GM18873 (cell line): ENCODE results near the gene SEC23B.
"Not testable (repeated sequence)": the region's sequence is repeated elsewhere in the genome, so short reads cannot be mapped to it uniquely, and the experiment has no call there.

Experiments used
- ATAC-seq: cut with Tn5 transposase; IDR thresholded peaks from one replicate; pipeline ENCODE4 v1.9.1; 2021; ENCODE audit warnings: mild to moderate bottlenecking, moderate library complexity, moderate number of reproducible peaks; ENCODE audit not compliant: unreplicated experiment, low FRiP score

Gene SEC23B

GRCh38 chr20:18523066-18523465 lies 15.3 kb downstream of the SEC23B start:
- ATAC-seq = no peak

- no peak for ATAC-seq
Observed at GRCh38 chr20:18524646-18525045, 16.9 kb downstream of the SEC23B start.

- ATAC-seq = not testable (repeated sequence)
Observed at GRCh38 chr20:18526761-18527160, 19.0 kb downstream of the SEC23B start.

GRCh38 chr20:18527339-18527738 lies 19.6 kb downstream of the SEC23B start:
- no peak for ATAC-seq

- no peak for ATAC-seq
Observed at GRCh38 chr20:18527836-18528235, 20.1 kb downstream of the SEC23B start.

- ATAC-seq = no peak
Observed at GRCh38 chr20:18529041-18529440, 21.3 kb downstream of the SEC23B start.

GRCh38 chr20:18532626-18533025 lies 24.9 kb downstream of the SEC23B start:
- no peak for ATAC-seq

- ATAC-seq = no peak
Observed at GRCh38 chr20:18533491-18533890, 25.8 kb downstream of the SEC23B start.

GRCh38 chr20:18533978-18534644 lies 26.4 kb downstream of the SEC23B start:
- no peak for ATAC-seq

GRCh38 chr20:18537651-18538050 lies 29.9 kb downstream of the SEC23B start:
- no peak for ATAC-seq

- ATAC-seq = no peak
Observed at GRCh38 chr20:18541741-18542140, 34.0 kb downstream of the SEC23B start.

GRCh38 chr20:18543216-18543615 lies 35.5 kb downstream of the SEC23B start:
- no peak for ATAC-seq

- ATAC-seq = no peak
Observed at GRCh38 chr20:18543932-18544331, 36.2 kb downstream of the SEC23B start.

- ATAC-seq = no peak
Observed at GRCh38 chr20:18545566-18545965, 37.8 kb downstream of the SEC23B start.

- no peak for ATAC-seq
Observed at GRCh38 chr20:18548465-18548864, 40.7 kb downstream of the SEC23B start.

- no peak for ATAC-seq
Observed at GRCh38 chr20:18553746-18554145, 46.0 kb downstream of the SEC23B start.

GRCh38 chr20:18566892-18567738 lies 59.4 kb downstream of the SEC23B start, which contains the start of gene SMIM26:
TSS of gene SMIM26 (plus strand) at chr20:18567432. CDS start at chr20:18567479, 47 bp downstream.
- peak; percentile 95 for ATAC-seq

- ATAC-seq = no peak
Observed at GRCh38 chr20:18567739-18568091, 60.0 kb downstream of the SEC23B start.

GRCh38 chr20:18571009-18571408 lies 63.3 kb downstream of the SEC23B start:
- ATAC-seq = no peak

GRCh38 chr20:18571578-18571977 lies 63.8 kb downstream of the SEC23B start:
- ATAC-seq = no peak

GRCh38 chr20:18577942-18578341 lies 70.2 kb downstream of the SEC23B start:
- no peak for ATAC-seq

- no peak for ATAC-seq
Observed at GRCh38 chr20:18578581-18578980, 70.8 kb downstream of the SEC23B start.
